PC-9 (cell line): ENCODE results near the gene GABARAP. TPM values are rescaled to one million over a fixed set of nuclear protein-coding genes. Genes with fewer than 3 reads are reported as not detected.

ENCODE experiments used
- BruUV-seq: library from RNA; stranded (reverse); fragments of 400-500 nt; replicated peaks from 2 replicates; lab custom pipeline; 2021; lab: Mats Ljungman, UMichigan
- CTCF ChIA-PET: fragments of 300-600 bp; sonication (Branson Sonifier 250); formaldehyde crosslinking; loops from one replicate; lab custom pipeline; 2022; ENCODE audit warnings: antibody characterized with exemption; lab: Charles Lee
- POLR2A ChIA-PET: fragments of 300-600 bp; sonication (Branson Sonifier 250); formaldehyde crosslinking; loops from one replicate; lab custom pipeline; 2022; ENCODE audit warnings: antibody characterized with exemption; ENCODE audit not compliant: unreplicated experiment; lab: Charles Lee
- DNase-seq, 2 experiments: peaks; one replicate each; pipeline versions ENCODE4 v3.0.0 to v3.0.0-alpha.2; 2015 to 2022; ENCODE audit warnings: mixed read lengths in 1 of 2
- H2AFZ ChIP-seq: fragments of 200-600 bp; sonication (generic); 2 replicates; pipeline ENCODE4 v1.8.1; 2017; ENCODE audit warnings: antibody characterized with exemption
- H3F3A ChIP-seq: fragments of 200-600 bp; sonication (generic); 2 replicates; pipeline ENCODE4 v1.8.1; 2017; ENCODE audit warnings: antibody characterized with exemption, mild to moderate bottlenecking, low read depth; ENCODE audit not compliant: insufficient read depth
- H3K27ac ChIP-seq: fragments of 200-600 bp; sonication (generic); 2 replicates; pipeline ENCODE4 v1.6.1; 2016; ENCODE audit warnings: mixed run types
- H3K27me3 ChIP-seq: fragments of 200-600 bp; sonication (generic); 2 replicates; pipeline ENCODE4 v1.6.1; 2016; ENCODE audit warnings: low read depth, mixed run types; ENCODE audit not compliant: insufficient read depth
- H3K36me3 ChIP-seq: fragments of 200-600 bp; sonication (generic); 2 replicates; pipeline ENCODE4 v1.6.1; 2016; ENCODE audit warnings: low read depth, mixed run types
- H3K4me1 ChIP-seq: fragments of 200-600 bp; sonication (generic); replicated peaks from 2 replicates; pipeline ENCODE4 v1.6.1; 2016; ENCODE audit warnings: mixed run types; ENCODE audit not compliant: insufficient read depth
- H3K4me2 ChIP-seq: fragments of 200-600 bp; sonication (generic); 2 replicates; pipeline ENCODE4 v1.6.1; 2017; ENCODE audit warnings: mixed run types
- H3K4me3 ChIP-seq: fragments of 200-600 bp; sonication (generic); 2 replicates; pipeline ENCODE4 v1.6.1; 2016; ENCODE audit warnings: mixed run types
- H3K79me2 ChIP-seq: fragments of 200-600 bp; sonication (generic); 2 replicates; pipeline ENCODE4 v1.6.1; 2017; ENCODE audit warnings: low read depth, mixed run types
- H3K9me2 ChIP-seq: fragments of 200-600 bp; sonication (generic); 2 replicates; pipeline ENCODE4 v1.8.1; 2017; ENCODE audit warnings: mild to moderate bottlenecking; ENCODE audit not compliant: insufficient read depth
- H3K9me3 ChIP-seq: fragments of 200-600 bp; sonication (generic); 2 replicates; pipeline ENCODE4 v1.8.1; 2016; ENCODE audit warnings: low read depth; ENCODE audit not compliant: insufficient read depth
- H4K20me1 ChIP-seq: fragments of 200-600 bp; sonication (generic); 2 replicates; pipeline ENCODE4 v1.8.1; 2017; ENCODE audit not compliant: insufficient read depth
- EZH2 ChIP-seq: fragments of 200-600 bp; sonication (generic); IDR thresholded peaks from 2 replicates; pipeline ENCODE4 v1.8.0; 2017; ENCODE audit warnings: antibody characterized with exemption, low read depth
- intact Hi-C: fragments of 100-400 bp; cut with micrococcal nuclease; formaldehyde crosslinking; loops from one replicate; pipeline ENCODE4 v1.10.0; 2022; ENCODE audit not compliant: unreplicated experiment
- total RNA-seq: library from RNA; stranded (reverse); gene quantifications from 2 replicates; pipeline ENCODE4 v1.2.3, GENCODE V29; 2021
- TF ChIP-seq, protein P1 (sequence below): fragments of 200-600 bp; sonication (generic); conservative IDR thresholded peaks from 2 replicates; pipeline ENCODE4 v1.6.1; 2017; ENCODE audit warnings: mixed run types, antibody characterized with exemption, mild to moderate bottlenecking, moderate library complexity

GABARAP gene
- total RNA-seq, 1 experiment from 2014 or later, result 424 TPM

DNA sequence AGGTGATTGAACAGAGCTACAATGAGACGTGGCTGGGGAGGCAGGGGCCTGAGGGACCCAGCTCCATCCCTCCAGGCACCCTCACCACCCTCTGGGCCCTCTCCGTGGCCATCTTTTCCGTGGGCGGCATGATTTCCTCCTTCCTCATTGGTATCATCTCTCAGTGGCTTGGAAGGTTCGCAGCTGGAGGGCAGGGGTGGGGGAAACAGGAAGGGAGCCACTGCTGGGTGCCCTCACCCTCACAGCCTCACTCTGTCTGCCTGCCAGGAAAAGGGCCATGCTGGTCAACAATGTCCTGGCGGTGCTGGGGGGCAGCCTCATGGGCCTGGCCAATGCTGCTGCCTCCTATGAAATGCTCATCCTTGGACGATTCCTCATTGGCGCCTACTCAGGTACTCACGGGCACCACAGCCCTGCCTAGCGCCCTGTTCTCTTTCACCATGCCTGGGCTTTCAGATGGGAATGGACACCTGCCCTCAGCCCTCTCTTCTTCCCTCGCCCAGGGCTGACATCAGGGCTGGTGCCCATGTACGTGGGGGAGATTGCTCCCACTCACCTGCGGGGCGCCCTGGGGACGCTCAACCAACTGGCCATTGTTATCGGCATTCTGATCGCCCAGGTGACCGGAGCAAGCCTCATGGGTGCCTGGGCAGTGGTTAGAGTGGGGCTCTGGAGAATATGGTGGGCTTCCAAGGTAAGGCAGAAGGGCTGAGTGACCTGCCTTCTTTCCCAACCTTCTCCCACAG is 41.4 kb upstream of the GABARAP start:
- no peak overlapping the region for H3K4me3 ChIP-seq
- H3K36me3 ChIP-seq, result no peaks in the 10 kb centered on the region
- 0 out of 2 replicates have a peak, but pooled peaks cover 4% of the 10 kb centered on the region for H3K4me1 ChIP-seq
- no peaks in the 10 kb centered on the region for H4K20me1 ChIP-seq
- peaks cover 12% of the 10 kb centered on the region; the same call in 1 of the 2 replicates for H3F3A ChIP-seq
- no peak overlapping the region for H3K4me2 ChIP-seq
- no peak overlapping the region for H2AFZ ChIP-seq
- H3K9me3 ChIP-seq, result no peaks in the 10 kb centered on the region
- H3K79me2 ChIP-seq, result no peaks in the 10 kb centered on the region
- no peaks in the 10 kb centered on the region for H3K27me3 ChIP-seq
- CTCF ChIA-PET, result interaction anchor here (1.4 kb wide), 1 partner anchor 13 kb away, joined by 3 read pairs; no protein-coding TSS in a partner anchor
- DNase-seq, result no peak
- intact Hi-C loops, result no loop called here
- no TSS peak for BruUV-seq
- no peaks in the 10 kb centered on the region for H3K9me2 ChIP-seq
- POLR2A ChIA-PET, result no interaction called here
- H3K27ac ChIP-seq, result no peak overlapping the region
- no peak for TF ChIP-seq EZH2

DNA sequence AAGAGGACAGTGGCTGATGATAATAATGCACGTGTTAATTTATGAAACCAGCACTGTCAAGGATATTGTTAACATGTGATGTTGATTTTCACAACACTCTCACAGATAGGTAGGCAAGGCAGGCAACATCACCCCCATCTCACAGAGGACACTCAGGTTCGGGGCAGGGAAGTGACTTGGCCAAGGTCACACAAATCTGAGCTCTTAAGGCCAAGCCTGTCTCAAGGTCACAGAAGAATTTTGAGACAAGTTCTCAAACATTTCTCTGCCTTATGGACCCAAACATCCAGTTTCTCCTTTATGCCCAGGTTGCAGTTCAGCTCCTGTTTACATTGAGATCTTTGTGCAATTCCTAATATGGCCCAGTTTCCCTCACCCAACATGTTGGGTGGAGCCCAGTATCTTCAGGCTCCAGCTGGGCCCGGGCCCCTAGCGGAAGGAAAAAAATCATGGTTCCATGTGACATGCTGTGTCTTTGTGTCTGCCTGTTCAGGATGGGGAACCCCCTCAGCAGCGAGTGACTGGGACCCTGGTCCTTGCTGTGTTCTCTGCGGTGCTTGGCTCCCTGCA is 40.6 kb upstream of the GABARAP start:
- CTCF ChIA-PET, result interaction anchor here (0.6 to 1.4 kb wide), 2 partner anchors 14 to 24 kb away, joined by 3 to 5 read pairs; no protein-coding TSS in a partner anchor
- Histone ChIP-seq H3K4me1 (0 out of 2 replicates have a peak, but pooled peaks cover 4% of the 10 kb centered on the region), H2AFZ (no peak overlapping the region), H3K9me3 (no peaks in the 10 kb centered on the region), H3K27ac (no peak overlapping the region), H3F3A (peaks cover 12% of the 10 kb centered on the region; the same call in 1 of the 2 replicates), H3K27me3 (no peaks in the 10 kb centered on the region), H3K4me3 (no peak overlapping the region), H3K36me3 (no peaks in the 10 kb centered on the region), H4K20me1 (no peaks in the 10 kb centered on the region), H3K4me2 (no peak overlapping the region), H3K79me2 (no peaks in the 10 kb centered on the region), H3K9me2 (no peaks in the 10 kb centered on the region)
- BruUV-seq, result no TSS peak
- TF ChIP-seq, protein P1, sequence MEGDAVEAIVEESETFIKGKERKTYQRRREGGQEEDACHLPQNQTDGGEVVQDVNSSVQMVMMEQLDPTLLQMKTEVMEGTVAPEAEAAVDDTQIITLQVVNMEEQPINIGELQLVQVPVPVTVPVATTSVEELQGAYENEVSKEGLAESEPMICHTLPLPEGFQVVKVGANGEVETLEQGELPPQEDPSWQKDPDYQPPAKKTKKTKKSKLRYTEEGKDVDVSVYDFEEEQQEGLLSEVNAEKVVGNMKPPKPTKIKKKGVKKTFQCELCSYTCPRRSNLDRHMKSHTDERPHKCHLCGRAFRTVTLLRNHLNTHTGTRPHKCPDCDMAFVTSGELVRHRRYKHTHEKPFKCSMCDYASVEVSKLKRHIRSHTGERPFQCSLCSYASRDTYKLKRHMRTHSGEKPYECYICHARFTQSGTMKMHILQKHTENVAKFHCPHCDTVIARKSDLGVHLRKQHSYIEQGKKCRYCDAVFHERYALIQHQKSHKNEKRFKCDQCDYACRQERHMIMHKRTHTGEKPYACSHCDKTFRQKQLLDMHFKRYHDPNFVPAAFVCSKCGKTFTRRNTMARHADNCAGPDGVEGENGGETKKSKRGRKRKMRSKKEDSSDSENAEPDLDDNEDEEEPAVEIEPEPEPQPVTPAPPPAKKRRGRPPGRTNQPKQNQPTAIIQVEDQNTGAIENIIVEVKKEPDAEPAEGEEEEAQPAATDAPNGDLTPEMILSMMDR, result no peak
- TF ChIP-seq EZH2, result no peak
- DNase-seq, result no peak
- intact Hi-C loops, result no loop called here
- POLR2A ChIA-PET, result interaction anchor here (0.5 kb wide), 1 partner anchor 98 kb away, joined by 3 read pairs; no protein-coding TSS in a partner anchor

DNA sequence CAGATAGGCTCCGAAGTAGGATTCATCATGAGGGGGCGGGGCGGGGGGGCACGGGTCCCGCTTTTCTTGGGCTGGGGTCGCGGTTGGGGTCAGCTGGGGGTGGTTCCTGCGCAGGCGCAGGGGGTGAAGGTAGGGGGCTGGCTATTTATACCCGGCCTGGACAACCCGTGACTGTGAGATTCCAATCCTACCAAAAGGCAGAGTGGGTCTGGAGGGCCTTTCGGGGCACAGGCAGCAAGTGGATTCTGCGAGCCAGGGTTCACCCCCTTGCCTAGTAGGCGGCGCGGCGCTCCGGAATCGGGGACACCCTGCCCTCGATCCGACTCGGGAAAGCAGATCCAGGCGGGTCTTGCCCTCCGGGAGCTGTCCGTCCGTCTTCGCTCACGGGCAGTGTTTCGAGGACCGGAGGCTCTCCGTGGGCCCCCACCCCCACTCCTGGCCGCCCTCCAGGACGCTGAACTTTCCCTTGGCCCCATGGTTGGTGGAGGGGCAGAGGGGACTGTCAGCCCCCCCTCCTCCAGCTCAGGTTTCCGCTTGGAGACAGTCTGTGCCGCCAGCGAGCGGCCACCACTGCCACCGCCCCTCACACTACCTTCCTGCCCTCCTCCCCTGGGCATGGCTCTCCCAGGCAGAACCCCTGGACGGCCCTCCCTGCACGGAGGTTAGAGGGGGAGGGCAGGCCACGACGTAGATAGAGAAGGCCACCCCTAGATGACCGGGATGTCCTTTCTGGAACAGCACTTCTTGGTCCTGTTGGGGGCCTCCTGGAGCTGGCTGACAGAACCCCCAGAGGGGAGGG is 39.9 kb upstream of the GABARAP start:
- Histone ChIP-seq H4K20me1 (no peaks in the 10 kb centered on the region), H3K4me1 (0 out of 2 replicates have a peak, but pooled peaks cover 4% of the 10 kb centered on the region), H3K27me3 (no peaks in the 10 kb centered on the region), H3F3A (peaks cover 12% of the 10 kb centered on the region; the same call in 1 of the 2 replicates), H3K9me3 (no peaks in the 10 kb centered on the region), H3K79me2 (no peaks in the 10 kb centered on the region), H3K4me2 (peak overlapping the region; percentile 93), H3K9me2 (no peaks in the 10 kb centered on the region), H3K27ac (no peak overlapping the region), H3K4me3 (peak overlapping the region; percentile 55), H3K36me3 (no peaks in the 10 kb centered on the region), H2AFZ (peak overlapping the region; percentile 78)
- DNase-seq, result no peak
- intact Hi-C loops, result loop anchor here (1.0 to 2.0 kb wide), 3 partner anchors 64 to 407 kb away; partner anchors contain the start of genes SOX15 and WRAP53
- no peak for TF ChIP-seq EZH2
- TF ChIP-seq, protein P1, result no peak
- POLR2A ChIA-PET, result no interaction called here
- CTCF ChIA-PET, result interaction anchor here (0.6 to 1.4 kb wide), 4 partner anchors 15 to 298 kb away, joined by 3 to 5 read pairs (median 4); partner anchors contain the start of gene CD68
- TSS peak; percentile 57 for BruUV-seq
